GM10847 (cell line): Measurements from ENCODE around the gene SUPT16H.

Experiments used
- POLR2A ChIP-seq: IDR thresholded peaks from 2 replicates; pipeline ENCODE4 v1.6.1; 2011; ENCODE audit not compliant: insufficient read length; ENCODE audit errors: extremely low read depth

The SUPT16H gene

GRCh38 chr14:21320913-21321312, 62.9 kb downstream of the SUPT16H start:
- TF ChIP-seq POLR2A: no peak

GRCh38 chr14:21317398-21317797, 66.4 kb downstream of the SUPT16H start:
- no peak for TF ChIP-seq POLR2A

- no peak for TF ChIP-seq POLR2A
Observed at GRCh38 chr14:21313512-21313911, 70.3 kb downstream of the SUPT16H start.

GRCh38 chr14:21311614-21312013, 72.2 kb downstream of the SUPT16H start:
- TF ChIP-seq POLR2A: no peak

- TF ChIP-seq POLR2A: no peak
Observed at GRCh38 chr14:21309956-21310355, 73.9 kb downstream of the SUPT16H start.

GRCh38 chr14:21309238-21309636, 74.6 kb downstream of the SUPT16H start:
- TF ChIP-seq POLR2A: no peak

GRCh38 chr14:21308479-21309237, 75.2 kb downstream of the SUPT16H start:
- peak; percentile 20 for TF ChIP-seq POLR2A

GRCh38 chr14:21308132-21308478, 75.7 kb downstream of the SUPT16H start:
- TF ChIP-seq POLR2A: no peak

- TF ChIP-seq POLR2A: no peak
Observed at GRCh38 chr14:21307637-21308036, 76.2 kb downstream of the SUPT16H start.

GRCh38 chr14:21302013-21302835, 81.6 kb downstream of the SUPT16H start:
- TF ChIP-seq POLR2A: no peak
